Ectodermal cell (in vitro differentiated cells): ENCODE results near the gene LSM4.

ENCODE experiments used
- H3K27ac ChIP-seq: 2 replicates; pipeline ENCODE4 v1.7.0; 2013; ENCODE audit warnings: mild to moderate bottlenecking, low read depth, low read length; ENCODE audit not compliant: insufficient read depth, poor library complexity, severe bottlenecking
- H3K27me3 ChIP-seq: 2 replicates; pipeline ENCODE4 v1.7.0; 2013; ENCODE audit warnings: mild to moderate bottlenecking, low read length; ENCODE audit not compliant: insufficient read depth, control insufficient read depth, poor library complexity, severe bottlenecking
- H3K36me3 ChIP-seq: one replicate; pipeline ENCODE4 v1.7.0; 2013; ENCODE audit warnings: low read length; ENCODE audit not compliant: control insufficient read depth, insufficient read depth
- H3K4me1 ChIP-seq: one replicate; pipeline ENCODE4 v1.7.0; 2013; ENCODE audit warnings: low read length; ENCODE audit not compliant: control insufficient read depth, insufficient read depth
- H3K4me3 ChIP-seq: 2 replicates; pipeline ENCODE4 v1.7.0; 2013; ENCODE audit warnings: low read depth, low read length, control low read depth; ENCODE audit not compliant: insufficient read depth
- H3K9me3 ChIP-seq: 2 replicates; pipeline ENCODE4 v1.7.0; 2013; ENCODE audit warnings: mild to moderate bottlenecking, low read length, moderate library complexity; ENCODE audit not compliant: control insufficient read depth
- WGBS, 2 experiments: methylation state at CpG; one replicate each; pipeline ENCODE4 v1.1.7; 2013; ENCODE audit warnings: missing lambda C conversion rate in 2 of 2; 5-methylcytosine and 5-hydroxymethylcytosine counted together

LSM4 gene

DNA sequence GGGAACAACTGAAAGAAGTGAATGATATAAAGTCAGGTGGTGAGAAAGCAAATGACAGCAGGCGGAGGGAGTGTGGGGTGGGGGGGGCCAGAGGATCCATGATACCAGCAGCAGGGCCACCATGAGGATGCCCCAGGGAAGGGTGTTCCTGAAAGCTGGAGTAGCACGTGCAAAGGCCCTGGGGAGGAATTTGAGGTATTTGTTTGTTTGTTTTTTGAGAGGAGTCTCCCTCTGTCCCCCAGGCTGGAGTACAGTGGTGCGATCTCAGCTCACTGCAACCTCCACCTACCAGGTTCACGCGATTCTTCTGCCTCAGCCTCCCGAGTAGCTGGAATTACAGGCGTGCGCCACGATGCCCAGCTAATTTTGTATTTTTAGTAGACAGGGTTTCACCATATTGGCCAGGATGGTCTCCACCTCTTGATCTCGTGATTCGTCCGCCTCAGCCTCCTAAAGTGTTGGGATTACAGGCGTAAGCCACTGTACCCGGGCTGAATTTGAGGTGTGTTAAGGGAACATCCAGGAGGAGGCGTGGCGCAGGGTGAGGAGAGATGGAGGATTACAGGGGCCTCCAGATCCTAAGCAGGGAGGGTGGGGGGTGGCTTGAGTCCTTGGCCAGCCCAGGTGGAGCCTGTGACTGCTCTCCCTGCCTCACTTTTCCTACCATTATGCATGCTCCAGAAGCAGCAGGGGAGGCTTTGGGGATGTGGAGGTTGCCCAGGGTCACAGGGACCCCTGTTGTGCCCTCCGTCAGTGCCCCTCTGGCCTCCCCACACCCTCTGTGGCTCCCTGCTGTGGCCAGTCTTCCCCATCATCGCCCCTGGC is 29.0 kb downstream of the LSM4 start:
- 57 to 60% methylated on average over 18 of the region's 18 CpGs for WGBS, 2 experiments
- Histone ChIP-seq H3K9me3 (no peaks in the 10 kb centered on the region), H3K4me1 (peaks cover 19% of the 10 kb centered on the region), H3K27me3 (no peaks in the 10 kb centered on the region), H3K27ac (peak overlapping the region; percentile 74), H3K4me3 (no peak overlapping the region), H3K36me3 (no peaks in the 10 kb centered on the region)

DNA sequence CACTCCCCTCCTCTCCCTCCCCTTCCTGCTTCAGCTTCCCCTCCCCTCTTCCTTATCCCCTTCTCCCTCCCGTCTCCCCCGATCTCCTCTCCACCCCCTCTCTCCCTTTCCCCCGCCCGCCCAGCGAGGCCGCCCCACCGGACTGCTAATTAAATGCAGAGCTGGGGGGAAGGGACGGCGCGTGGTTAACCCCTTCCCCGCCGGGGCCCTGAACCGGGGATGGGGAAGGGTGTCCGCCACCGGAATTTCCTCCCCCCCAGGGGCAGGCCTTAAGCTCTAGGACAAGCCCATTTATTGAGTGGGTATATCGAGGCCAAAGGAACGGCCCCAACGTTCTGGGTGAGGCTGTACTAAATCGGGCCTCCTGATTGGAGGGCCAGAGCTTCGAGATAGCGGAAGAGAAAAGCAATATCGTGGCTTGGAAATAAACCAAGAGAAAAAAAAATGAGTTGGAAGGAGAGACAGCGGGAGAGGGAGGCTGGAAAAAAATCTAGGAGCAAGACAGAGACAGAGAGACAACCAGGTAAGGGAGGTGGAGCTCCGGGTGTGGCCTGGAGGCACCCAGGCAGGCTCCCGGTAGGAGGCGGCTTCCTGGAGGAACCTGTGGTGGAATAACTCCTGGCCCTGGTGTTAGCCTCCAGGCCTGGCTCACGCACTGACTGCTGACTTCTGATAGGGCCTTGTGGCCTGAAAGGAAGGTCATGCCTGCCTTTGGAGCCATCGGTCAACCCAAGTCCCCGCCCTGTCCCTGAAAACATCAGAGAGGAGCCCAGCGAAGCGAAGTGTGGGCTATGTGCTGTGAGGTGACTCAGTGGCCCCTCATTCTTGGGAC is 29.9 kb downstream of the LSM4 start:
- 5 to 6% methylated on average over 26 to 29 of the region's 31 CpGs for WGBS, 2 experiments
- Histone ChIP-seq H3K4me1 (peaks cover 24% of the 10 kb centered on the region), H3K27ac (peak overlapping the region; percentile 93), H3K4me3 (peak overlapping the region; percentile 67), H3K9me3 (no peaks in the 10 kb centered on the region), H3K36me3 (no peaks in the 10 kb centered on the region), H3K27me3 (no peaks in the 10 kb centered on the region)

DNA sequence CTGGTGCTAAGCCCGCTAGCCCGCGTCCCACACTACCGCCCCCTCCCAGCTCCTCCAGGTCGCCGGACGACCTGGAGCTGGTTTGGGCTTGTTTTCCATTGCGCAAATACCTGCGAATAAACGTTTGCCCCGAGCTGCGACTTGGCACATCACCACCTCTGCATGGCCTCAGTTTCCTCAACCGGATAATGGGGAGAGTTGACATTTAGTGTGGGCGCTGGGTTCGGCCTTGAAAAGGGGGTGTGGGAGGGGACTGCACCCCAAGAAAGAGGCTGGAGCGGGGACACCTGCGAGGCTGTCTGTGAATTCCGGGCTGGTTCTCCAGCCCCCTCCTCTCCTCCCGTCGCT is 30.4 kb downstream of the LSM4 start:
- WGBS, 2 experiments: 0% methylated on average over 20 of the region's 20 CpGs
- peaks cover 30% of the 10 kb centered on the region for H3K4me1 ChIP-seq
- H3K9me3 ChIP-seq: no peaks in the 10 kb centered on the region

DNA sequence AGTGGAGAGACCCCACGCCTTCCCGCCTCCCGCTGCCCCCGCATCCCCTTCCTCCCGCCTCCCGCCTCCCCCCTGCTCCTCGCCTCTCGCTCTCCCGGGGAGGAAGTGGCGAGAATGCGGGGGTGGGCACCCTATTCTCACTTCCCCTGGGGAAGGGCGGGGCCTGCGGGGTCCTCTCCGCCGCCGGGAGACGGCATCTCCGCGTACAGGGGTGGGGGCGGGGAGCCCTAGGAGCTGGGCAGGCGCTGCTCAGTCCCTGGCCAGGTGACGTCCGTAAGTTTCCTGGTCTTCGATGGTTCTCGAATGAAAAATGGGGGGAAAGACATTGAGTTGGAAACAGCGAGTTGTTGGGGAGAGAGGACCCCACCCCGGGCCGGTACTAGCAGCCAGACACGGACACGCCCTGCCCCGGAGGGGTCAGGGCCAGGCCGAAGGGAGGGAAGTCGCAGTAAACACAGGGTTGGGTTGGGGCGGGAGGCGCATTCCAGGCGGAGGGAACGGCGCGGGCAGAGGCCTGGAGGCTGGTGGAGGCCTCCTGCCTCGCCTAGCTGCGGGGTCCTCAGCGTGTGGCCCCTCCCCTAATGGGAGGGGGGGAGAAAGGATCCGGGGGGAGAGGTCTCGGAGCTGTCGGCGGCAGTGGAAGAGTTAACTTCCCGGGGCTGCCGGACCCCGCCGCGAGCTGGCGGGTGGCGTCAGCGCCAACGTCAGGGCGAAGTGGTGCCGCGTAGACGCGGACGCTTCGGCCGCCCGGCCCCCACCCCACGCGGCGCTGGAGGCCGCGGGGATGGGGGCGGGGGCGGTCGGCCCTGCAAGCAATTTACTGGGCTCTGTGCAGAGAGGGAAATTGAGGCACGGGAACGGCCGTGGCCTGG is 31.1 kb downstream of the LSM4 start:
- H3K36me3 ChIP-seq: no peaks in the 10 kb centered on the region

More for the DNA sequence above, 30.4 kb downstream of the LSM4 start:
- Histone ChIP-seq H3K36me3 (no peaks in the 10 kb centered on the region), H3K27me3 (no peaks in the 10 kb centered on the region), H3K4me3 (peak overlapping the region; percentile 67), H3K27ac (peak overlapping the region; percentile 93)

DNA sequence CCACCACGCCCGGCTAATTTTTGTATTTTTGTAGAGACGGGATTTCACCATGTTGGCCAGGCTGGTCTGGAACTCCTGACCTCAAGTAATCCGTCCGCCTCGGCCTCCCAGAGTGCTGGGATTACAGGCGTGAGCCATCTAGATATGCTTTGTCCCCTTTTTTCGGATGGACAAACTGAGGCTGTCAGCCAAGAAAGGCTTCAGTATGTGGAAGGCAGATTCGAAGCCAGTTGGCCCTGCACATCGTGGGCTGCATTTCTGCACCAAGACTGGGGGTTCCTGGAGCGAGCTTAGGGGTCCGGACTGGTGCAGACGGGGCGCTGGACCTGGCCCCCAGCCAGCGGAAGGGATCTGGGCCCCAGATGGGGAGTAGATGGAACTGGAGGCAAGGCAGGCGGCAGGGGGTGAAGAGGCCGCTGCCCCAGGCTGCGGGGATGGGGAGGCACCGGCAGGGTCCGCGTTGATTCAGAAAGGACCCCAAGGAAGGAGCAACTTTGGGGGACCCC is 31.8 kb downstream of the LSM4 start:
- Histone ChIP-seq H3K4me3 (peak overlapping the region; percentile 67), H3K27me3 (no peaks in the 10 kb centered on the region), H3K9me3 (no peaks in the 10 kb centered on the region), H3K27ac (no peak overlapping the region), H3K4me1 (peaks cover 35% of the 10 kb centered on the region), H3K36me3 (no peaks in the 10 kb centered on the region)
- 50 to 54% methylated on average over 21 of the region's 21 CpGs for WGBS, 2 experiments

More for the DNA sequence above, 31.1 kb downstream of the LSM4 start:
- H3K4me3 ChIP-seq: peak overlapping the region; percentile 67
- WGBS, 2 experiments: 0% methylated on average over 75 of the region's 75 CpGs
- H3K4me1 ChIP-seq: peaks cover 30% of the 10 kb centered on the region
- no peaks in the 10 kb centered on the region for H3K9me3 ChIP-seq
- H3K27ac ChIP-seq: peak overlapping the region; percentile 93
- H3K27me3 ChIP-seq: no peaks in the 10 kb centered on the region

DNA sequence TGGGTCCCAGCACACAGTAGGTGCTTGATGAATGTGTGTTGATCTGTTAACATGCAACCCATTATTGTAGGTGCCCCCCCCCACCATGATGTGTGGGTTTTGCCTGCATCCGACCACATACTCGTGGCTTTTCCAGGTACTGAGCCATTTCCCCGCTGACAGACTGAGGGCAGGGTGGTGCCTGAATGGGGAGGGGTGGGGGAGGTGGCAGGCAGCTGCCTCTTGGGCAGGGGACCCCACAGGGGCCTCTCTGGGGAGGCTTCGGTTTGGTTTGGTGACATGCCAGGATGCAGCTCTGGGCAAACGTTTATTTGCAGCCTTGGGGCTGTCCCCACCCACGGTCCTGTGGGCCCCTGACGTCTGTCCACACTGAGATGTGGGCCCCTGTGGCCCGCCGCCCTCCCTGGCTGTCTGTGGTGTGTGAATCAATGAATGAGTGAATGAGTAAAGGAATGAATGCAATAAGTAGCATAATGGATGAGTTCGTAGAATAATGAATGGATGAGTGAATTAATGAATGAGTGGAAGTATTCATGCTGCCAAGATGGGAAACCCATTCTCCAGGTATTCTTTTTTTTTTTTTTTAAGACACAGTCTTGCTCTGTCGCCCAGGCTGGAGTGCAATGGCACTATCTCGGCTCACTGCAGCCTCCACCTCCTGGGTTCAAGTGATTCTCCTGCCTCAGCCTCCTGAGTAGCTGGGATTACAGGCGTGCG is 32.4 kb downstream of the LSM4 start:
- no peak overlapping the region for H3K27ac ChIP-seq
- 79 to 80% methylated on average over 14 of the region's 14 CpGs for WGBS, 2 experiments
- no peak overlapping the region for H3K4me3 ChIP-seq
- H3K36me3 ChIP-seq: no peaks in the 10 kb centered on the region
- no peaks in the 10 kb centered on the region for H3K9me3 ChIP-seq
- peaks cover 35% of the 10 kb centered on the region for H3K4me1 ChIP-seq
- no peaks in the 10 kb centered on the region for H3K27me3 ChIP-seq

DNA sequence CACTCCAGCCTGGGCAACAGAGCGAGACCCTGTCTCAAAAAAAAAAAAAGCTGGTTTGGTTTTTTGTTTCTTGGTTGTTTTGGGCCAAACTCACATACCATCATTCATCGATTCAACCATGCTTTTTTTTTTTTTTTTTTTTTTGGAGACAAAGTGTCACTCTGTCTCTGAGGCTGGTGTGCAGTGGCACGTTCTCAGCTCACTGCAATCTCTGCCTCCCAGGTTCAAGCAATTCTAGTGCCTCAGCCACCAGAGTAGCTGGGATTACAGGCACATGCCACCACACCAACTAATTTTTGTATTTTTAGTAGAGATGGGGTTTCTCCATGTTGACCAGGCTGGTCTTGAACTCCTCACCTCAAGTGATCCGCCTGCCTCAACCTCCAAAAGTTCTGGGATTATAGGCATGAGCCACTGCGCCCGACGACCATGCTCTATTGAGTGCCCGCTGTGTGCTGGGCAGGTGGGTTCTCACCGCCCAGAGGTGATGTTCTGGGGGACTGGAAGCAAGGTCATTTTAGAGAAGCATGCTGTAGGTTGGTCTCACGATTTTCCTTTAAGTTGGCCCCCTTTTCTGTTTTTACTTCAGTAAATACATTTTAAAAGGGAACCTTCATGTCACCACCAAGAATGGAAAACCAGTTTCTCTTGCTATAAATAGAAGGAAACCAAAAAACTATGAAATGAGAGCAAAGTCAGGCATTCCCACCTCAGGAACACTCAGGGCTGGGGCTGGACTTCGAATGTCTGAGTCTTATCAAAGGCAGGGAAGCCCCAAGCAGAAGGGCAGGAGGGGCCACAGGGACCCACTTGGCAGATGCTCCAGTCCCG is 33.2 kb downstream of the LSM4 start:
- Histone ChIP-seq H3K4me3 (no peak overlapping the region), H3K27ac (no peak overlapping the region), H3K9me3 (no peaks in the 10 kb centered on the region), H3K27me3 (no peaks in the 10 kb centered on the region), H3K4me1 (peaks cover 35% of the 10 kb centered on the region), H3K36me3 (no peaks in the 10 kb centered on the region)
- WGBS, 2 experiments: 81 to 82% methylated on average over 12 of the region's 12 CpGs

DNA sequence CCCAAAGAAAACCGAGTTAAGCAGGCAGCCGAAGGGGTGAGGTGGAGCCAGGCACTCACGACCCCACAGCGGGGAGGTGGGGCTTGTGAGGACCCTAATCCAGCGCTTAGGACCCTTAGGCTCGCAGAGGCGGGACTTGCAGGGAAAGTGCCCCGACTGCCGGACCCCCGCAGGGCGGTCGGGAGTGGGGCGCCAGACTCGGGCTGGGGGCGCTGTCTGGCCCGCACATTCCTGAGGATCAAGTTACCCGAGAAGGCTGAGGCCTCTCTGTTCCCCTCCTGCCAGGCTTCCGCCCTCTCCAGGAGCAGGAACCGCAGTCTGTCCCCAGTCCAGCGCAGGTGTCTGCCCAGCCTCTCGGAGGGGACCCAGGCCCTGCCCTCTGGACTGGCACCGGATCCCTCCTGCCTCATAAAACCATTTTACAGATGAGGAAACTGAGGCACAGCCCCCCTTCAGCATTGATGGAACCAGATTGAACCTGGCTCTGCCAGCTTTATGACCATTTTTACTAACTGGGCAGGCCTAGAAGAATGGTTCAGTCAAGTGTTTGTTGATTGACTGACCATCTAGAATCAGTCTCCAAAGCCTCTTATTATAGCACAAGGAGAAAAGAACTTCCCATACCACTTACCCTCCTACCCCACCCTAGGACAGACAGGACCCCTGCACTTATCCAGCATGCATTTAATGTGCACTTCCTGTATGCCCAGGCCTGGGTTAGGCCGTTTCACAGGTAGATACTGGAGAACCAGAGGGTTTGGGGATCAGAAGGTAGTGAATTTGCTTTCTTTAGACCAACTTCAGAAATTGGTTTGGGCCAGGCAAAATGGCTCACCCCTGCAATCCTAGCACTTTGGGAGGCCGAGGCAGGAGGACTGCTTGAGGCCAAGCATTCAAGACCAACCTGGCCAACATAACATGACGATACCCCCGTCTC is 34.8 kb downstream of the LSM4 start:
- Histone ChIP-seq H3K4me1 (peaks cover 28% of the 10 kb centered on the region), H3K36me3 (no peaks in the 10 kb centered on the region), H3K4me3 (no peak overlapping the region), H3K27me3 (no peaks in the 10 kb centered on the region), H3K27ac (peak overlapping the region; percentile 71), H3K9me3 (no peaks in the 10 kb centered on the region)
- 16% methylated on average over 26 of the region's 26 CpGs for WGBS, 2 experiments
